HG02798 (cell line): Measurements from ENCODE around the gene AGMO.

Source experiments
- ATAC-seq: cut with Tn5 transposase; IDR thresholded peaks from one replicate; pipeline ENCODE4 v1.9.1; 2021; ENCODE audit warnings: mild to moderate bottlenecking; ENCODE audit not compliant: unreplicated experiment, poor library complexity

Gene AGMO

DNA sequence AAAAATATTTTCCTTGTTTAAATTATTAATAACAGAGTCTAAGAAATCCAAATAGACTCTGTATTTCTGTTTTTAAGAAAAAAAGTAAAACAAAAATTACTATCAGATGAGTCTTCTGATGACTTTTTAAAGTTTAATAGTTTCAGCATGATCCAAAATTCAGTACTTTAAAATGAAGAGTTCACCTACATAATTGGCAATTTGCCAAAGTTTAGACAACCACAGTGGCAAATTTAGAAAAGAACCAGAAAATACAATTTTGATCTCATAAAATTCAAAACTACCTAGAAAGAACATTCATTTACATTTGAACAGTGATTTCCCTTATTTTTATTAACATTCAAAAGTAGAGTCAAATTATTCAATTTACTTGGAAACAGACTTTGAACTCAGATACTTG is 56.1 kb downstream of the AGMO start:
- ATAC-seq, result no peak

DNA sequence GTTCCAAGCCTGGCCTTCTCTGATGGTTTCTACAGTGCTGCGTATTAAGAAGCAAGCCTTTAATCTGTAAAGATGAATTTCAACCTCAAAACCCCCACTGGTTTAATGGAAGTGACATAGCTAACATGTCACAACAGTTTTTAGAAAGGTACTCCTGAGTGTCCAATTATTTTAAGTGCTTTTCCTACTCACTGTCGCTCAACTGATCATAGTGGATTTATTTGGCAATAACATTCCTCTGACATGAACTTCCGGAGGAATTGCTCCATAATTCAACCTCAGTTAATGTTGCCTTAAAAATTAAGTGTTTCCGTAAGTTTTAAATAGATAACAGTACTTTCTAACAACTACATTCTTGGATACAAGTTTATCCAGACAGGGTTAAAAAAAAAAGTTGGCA is 57.5 kb downstream of the AGMO start:
- no peak for ATAC-seq

DNA sequence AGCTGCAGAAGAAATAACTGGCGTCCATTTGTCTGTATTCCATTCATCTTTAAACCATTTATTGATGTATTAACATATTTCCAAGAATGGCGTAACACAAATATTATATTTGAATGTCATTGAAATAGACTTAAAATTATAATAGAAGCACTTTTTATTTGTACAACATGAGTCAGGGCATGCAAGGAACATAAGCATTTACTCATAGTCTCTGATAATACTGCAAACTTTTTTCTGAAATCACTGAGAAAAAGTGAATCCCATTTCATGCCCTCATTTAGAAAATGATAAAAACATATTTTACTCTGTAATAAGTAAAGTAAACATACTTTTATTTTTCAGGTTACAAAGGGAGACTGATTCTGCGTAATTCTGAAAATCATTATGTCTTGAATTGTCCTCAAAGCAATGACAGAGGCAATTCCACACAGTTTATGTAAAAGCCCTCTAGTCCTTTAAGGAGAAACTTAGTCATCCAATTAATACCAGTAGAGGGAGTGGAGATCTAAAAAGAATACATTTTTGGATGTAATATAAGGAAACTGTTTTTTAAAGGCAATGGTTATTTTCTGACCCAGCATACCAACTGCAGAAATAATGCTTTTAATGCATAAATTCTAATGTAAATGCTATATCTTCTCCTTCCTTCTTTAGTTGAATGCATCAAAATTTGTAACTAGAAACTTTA is 58.1 kb downstream of the AGMO start:
- no peak for ATAC-seq

GRCh38 chr7:15498465-15498864 is 63.4 kb downstream of the AGMO start:
- no peak for ATAC-seq

GRCh38 chr7:15495170-15495569 is 66.6 kb downstream of the AGMO start:
- ATAC-seq, result no peak

DNA sequence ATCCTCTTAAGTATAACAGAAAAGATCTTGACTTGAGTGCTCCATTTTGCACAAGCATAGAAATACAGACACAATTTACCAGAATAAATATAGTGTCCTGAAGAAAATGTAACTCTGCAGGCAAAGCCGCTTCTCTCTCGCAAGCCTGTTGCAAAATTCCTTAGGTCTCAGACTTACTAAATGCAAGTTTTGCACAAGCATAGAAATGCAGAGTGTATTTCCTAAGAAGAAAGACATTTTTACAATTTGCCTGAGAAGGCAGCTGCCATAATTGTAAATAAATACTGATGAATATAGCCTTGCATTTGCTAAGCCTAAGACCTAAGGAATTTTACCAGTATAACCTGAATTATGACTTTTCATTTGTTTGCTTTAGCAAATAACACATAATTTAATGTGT is 67.1 kb downstream of the AGMO start:
- no peak for ATAC-seq

GRCh38 chr7:15491361-15491760 is 70.5 kb downstream of the AGMO start:
- ATAC-seq, result no peak

DNA sequence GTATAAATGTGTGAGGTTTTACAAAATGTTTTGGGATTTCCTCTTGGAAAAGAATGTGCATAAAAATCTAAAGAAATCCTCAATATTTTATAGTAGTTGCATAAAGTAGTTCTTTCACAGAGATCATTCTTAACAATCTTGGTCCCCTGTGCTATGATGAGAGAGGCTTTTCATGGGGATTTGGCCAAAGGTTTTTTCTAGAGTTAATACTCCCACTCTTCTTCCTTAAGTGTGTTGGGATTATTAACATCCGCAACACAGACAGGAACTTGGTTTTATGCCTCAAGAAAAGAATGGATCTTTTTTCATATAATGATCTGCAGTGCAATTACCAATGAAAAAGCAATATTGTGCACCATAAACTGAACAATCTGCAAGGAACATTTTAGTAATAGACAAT is 71.5 kb downstream of the AGMO start:
- ATAC-seq, result no peak

DNA sequence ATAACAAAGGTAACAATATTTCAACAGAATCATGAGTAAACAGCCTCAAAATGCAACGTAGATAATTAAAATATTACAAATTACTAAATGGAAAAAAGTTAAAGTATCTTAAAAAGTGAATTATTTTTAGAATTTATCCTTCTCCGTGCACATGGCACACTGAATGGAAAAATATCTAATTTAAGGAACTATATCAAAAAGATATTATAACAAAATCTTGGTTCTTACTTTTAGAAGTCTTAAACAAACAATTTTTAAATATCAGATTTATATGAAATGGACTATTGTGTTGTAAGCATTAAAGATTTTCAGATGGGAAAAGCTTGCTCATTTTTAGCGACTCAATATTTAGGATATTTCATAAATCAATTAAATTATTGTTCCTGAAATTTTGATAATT is 72.0 kb downstream of the AGMO start:
- ATAC-seq, result no peak

DNA sequence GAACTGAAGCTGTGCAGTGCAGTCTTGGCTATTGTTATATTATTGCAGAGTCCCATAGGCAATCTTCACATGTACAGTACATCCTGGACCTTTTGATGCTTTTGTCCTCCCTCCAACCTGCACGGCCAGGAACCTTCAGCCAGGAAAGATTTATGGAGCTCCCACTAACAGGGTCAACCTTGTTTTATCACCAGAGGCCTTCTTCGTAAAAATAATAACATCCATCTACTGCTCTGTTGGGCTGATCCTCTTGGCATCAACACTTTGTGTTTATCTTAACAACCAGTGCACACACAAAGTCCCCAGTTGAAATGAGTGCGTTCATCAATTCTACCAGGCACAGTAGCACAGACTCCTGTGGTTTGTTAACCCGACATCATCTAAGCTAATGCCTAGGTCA is 72.4 kb downstream of the AGMO start:
- no peak for ATAC-seq

GRCh38 chr7:15488401-15488800 is 73.4 kb downstream of the AGMO start:
- no peak for ATAC-seq

DNA sequence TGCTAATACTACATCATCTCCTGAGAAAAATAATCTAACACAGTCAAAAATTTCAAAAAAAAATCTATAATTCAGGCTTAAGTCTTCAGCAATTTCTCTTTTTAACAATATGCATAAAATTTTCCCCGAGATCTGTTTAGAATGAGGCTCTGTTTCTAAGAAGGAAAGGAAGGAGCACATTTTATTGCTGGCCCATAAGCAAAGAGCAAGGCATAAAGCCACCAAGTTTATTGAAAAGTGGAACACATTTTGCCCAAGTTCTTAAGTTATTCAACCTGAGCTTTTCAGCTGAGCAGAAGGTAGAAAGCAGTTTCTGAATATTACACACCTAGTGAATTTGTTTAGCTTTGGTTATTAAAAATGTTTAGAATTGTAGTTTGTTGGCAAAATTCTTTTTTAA is 73.9 kb downstream of the AGMO start:
- ATAC-seq, result no peak

DNA sequence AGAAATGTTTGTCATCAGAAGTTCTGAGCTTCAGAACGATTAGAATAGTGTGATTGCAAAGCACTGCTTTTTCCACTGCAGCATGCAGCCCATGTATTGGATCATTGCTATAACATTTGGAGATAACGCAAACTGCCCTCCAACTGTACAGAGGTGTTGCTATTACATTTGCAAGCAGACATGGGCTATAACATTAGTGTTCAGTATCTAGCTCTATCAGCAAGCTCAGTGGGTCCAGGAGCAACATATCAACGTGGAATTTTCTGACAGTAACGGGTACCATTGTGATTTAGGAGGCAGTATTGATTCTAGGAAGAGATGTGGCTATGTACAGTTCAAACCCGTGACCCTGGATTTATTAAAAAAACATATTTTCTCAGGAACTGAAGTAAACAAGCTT is 75.8 kb downstream of the AGMO start:
- ATAC-seq, result no peak

GRCh38 chr7:15485431-15485830 is 76.4 kb downstream of the AGMO start:
- ATAC-seq, result no peak

DNA sequence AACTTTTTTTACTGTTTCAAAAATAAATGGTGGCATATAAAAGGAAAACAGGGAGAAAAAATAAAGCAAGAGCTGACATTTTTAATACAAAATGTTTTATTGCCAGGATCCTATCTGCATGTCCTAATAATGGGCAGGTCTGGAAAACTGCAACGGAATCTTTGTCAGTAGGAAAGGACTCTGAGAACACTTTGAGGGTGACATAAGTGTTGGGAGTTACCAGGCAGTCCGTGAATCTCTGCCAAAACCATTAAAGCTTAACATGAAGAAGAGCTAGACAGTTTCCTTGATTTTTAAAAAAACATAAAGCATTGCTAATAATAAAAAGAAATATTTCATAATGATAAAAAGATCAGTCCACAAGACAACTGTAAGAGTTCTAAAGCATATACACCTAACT is 80.7 kb downstream of the AGMO start:
- no peak for ATAC-seq

DNA sequence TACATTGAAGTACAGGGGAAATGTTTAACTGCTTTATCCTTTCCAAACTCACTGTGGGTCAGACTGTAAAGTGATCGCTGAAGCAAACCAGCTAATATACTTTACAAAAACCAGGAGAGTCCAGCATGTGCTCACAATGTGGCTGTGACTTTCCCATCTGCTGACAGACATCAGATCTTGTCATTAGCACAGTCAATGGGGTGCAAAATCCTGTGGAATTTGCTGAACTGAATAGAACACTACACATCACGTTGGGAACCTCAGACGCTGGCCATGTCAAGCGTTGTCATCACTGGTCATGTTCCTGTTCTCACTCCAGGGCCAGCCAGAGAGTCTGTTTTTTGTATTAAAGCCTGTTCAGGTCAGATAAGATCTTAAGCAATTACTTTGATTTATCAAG is 83.4 kb downstream of the AGMO start:
- no peak for ATAC-seq

- no peak for ATAC-seq
Measured at GRCh38 chr7:15476531-15476918, 85.3 kb downstream of the AGMO start.

GRCh38 chr7:15475808-15476530 is 85.8 kb downstream of the AGMO start:
- ATAC-seq, result no peak

- no peak for ATAC-seq
Measured at GRCh38 chr7:15471669-15471950, 90.2 kb downstream of the AGMO start.

DNA sequence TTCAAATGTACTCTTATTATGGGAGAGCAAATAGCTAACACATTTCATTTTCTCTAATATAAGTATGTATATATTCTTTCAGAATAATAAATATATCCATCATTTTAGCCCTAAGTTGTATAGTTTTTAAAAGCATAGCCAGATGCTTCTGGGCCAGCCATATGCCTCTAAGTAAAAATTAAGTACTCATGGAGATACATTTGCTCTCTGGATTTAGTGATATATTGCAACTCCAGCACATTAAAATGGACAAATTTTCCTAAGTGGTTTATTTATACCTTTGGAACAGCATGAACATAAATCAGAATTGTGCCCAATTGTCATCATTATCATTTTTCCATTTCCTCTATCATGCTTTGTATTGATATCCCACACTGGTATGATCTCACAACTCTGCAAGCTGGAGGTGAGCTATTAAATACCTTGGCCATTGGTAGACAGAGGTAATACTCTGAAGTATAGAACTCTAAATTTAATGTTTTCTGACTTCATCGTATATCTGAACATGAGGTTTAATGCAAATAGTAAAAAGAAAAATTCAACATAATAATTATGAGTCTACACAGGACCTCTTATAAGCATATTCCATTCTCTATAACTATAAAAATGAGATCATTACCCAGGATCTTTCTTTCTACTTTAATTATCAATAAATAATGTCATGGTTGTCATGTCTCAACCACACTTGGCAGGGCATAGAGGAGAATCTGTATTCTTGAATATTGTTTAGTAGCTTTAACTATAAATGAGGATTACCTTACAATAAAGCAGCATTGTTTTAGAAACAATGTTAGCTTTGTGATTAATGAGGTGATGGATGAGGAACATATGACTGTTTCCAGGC is 90.8 kb downstream of the AGMO start:
- ATAC-seq, result no peak

DNA sequence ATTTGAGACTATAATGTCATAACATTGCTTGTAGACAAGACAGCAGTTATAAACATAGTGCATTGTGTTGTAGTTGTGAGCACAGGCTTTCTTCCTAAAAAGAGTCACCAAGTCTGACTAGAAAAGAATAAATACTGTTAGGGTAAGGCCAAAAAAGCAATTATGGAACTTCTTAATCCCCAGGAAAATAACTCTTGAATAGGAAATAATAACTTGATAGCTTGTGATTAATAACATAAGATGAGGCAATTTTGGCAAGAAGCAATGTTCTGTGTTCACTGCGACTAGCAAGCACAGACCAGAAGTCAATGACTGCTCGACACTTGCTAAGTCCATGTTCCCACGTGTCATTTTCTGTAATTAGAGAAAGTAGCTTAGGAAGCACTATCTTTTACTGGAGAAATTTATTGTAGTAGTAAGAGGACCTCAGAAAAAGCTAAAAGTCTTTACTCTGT is 97.1 kb downstream of the AGMO start:
- no peak for ATAC-seq
